Body of pancreas (tissue), 4 donors: ENCODE results near the gene CHTOP. TPM values are rescaled to one million over a fixed set of nuclear protein-coding genes. Genes with fewer than 3 reads are reported as not detected.

Source experiments
- ATAC-seq: fragments of 150-250 bp; one replicate; pipeline ENCODE4 v1.9.1; 2016
- DNase-seq, 4 donors: peaks; one replicate each; pipeline ENCODE4 v3.0.0-alpha.2; 2019
- H3K27ac ChIP-seq, 4 donors: fragments of 200-600 bp; sonication (generic); 1 replicate in 3 of 4; 2 replicates in 1 of 4; pipeline versions ENCODE4 v1.5.1 to v1.6.1; 2016 to 2019; ENCODE audit warnings: mild to moderate bottlenecking in 1 of 4, mixed read lengths in 1 of 4, moderate library complexity in 1 of 4
- H3K27me3 ChIP-seq, 2 donors: fragments of 200-600 bp; sonication (generic); one replicate each; pipeline ENCODE4 v1.6.0; 2016; ENCODE audit warnings: mild to moderate bottlenecking in 1 of 2
- H3K36me3 ChIP-seq, 2 donors: fragments of 200-600 bp; sonication (generic); replicated peaks in 1 of 2; 2 replicates each; pipeline ENCODE4 v1.5.1; 2016; ENCODE audit warnings: low read depth in 2 of 2; ENCODE audit not compliant: insufficient read depth in 1 of 2
- H3K4me1 ChIP-seq: fragments of 200-600 bp; sonication (generic); one replicate; pipeline ENCODE4 v1.6.0; 2016
- H3K4me3 ChIP-seq, 2 donors: fragments of 200-600 bp; sonication (generic); 1 replicate in 1 of 2; 2 replicates in 1 of 2; pipeline ENCODE4 v1.5.1; 2016 to 2019
- H3K9me3 ChIP-seq, 3 donors: fragments of 200-600 bp; sonication (generic); 1 replicate in 2 of 3; 2 replicates in 1 of 3; pipeline ENCODE4 v1.5.1; 2016
- POLR2A ChIP-seq, 3 donors: fragments of 450-650 bp; IDR thresholded peaks; one replicate each; pipeline ENCODE4 v1.6.1; 2016; ENCODE audit warnings: antibody characterized with exemption in 3 of 3, mild to moderate bottlenecking in 2 of 3
- WGBS, 2 donors: methylation state at CpG; one replicate each; pipeline ENCODE4 v1.1.5; 2017; 5-methylcytosine and 5-hydroxymethylcytosine counted together
- intact Hi-C: fragments of 100-400 bp; cut with DNase I; formaldehyde crosslinking; loops from one replicate; pipeline ENCODE4 v1.15.1; 2023
- total RNA-seq, 2 donors: library from RNA; depleted of rRNA; stranded (reverse); fragments of >200 nt; gene quantifications; one replicate each; pipeline ENCODE4 v1.1.0, GENCODE V29; 2016
- TF ChIP-seq, protein P1 (sequence below), 7 experiments: fragments of 450-650 bp in 4 of 7; fragments of 200-600 bp in 3 of 7; sonication (generic) in 3 of 7; IDR thresholded peaks; one replicate each; pipeline ENCODE4 v1.5.1; 2016 to 2019; ENCODE audit warnings: antibody characterized with exemption in 7 of 7

The CHTOP gene
- total RNA-seq, 2 donors from 2014 or later, result 62.3 to 68.0 TPM

DNA sequence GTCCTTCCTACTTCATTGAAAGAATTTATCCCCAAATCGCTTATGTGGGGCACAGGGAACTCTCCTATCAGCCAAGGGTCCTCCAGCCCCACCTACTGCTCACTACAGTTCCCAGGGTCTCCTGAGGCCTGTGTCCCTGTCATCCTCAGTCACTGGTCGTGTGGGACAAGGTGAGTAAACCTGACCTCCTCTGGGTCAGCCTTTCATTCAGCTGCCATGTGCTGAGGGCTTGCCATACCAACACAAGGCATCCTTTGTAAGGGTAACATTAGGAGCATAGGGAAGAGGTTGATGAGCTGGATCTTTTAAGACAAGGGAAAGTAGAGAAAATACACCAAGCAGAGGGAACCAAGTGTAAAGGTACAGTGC, 13.5 kb downstream of the CHTOP start:
- H3K4me3 ChIP-seq, result no peak overlapping the region
- WGBS, 2 donors, result 61 to 65% methylated on average over 2 of the region's 2 CpGs
- peaks cover 13 to 18% of the 10 kb centered on the region in 2 donors for H3K36me3 ChIP-seq
- intact Hi-C loops, result no loop called here
- DNase-seq (no peak), ATAC-seq (no peak)
- peaks cover 67% of the 10 kb centered on the region for H3K4me1 ChIP-seq
- no peaks in the 10 kb centered on the region for H3K9me3 ChIP-seq
- no peaks in the 10 kb centered on the region for H3K27me3 ChIP-seq
- H3K27ac ChIP-seq, result peak overlapping the region in 2 of 4 donors; percentile 36 to 83
- TF ChIP-seq POLR2A (IDR thresholded peaks at IDR 0.05), result no peak
- TF ChIP-seq, protein P1, sequence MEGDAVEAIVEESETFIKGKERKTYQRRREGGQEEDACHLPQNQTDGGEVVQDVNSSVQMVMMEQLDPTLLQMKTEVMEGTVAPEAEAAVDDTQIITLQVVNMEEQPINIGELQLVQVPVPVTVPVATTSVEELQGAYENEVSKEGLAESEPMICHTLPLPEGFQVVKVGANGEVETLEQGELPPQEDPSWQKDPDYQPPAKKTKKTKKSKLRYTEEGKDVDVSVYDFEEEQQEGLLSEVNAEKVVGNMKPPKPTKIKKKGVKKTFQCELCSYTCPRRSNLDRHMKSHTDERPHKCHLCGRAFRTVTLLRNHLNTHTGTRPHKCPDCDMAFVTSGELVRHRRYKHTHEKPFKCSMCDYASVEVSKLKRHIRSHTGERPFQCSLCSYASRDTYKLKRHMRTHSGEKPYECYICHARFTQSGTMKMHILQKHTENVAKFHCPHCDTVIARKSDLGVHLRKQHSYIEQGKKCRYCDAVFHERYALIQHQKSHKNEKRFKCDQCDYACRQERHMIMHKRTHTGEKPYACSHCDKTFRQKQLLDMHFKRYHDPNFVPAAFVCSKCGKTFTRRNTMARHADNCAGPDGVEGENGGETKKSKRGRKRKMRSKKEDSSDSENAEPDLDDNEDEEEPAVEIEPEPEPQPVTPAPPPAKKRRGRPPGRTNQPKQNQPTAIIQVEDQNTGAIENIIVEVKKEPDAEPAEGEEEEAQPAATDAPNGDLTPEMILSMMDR (IDR thresholded peaks at IDR 0.05), result no peak

DNA sequence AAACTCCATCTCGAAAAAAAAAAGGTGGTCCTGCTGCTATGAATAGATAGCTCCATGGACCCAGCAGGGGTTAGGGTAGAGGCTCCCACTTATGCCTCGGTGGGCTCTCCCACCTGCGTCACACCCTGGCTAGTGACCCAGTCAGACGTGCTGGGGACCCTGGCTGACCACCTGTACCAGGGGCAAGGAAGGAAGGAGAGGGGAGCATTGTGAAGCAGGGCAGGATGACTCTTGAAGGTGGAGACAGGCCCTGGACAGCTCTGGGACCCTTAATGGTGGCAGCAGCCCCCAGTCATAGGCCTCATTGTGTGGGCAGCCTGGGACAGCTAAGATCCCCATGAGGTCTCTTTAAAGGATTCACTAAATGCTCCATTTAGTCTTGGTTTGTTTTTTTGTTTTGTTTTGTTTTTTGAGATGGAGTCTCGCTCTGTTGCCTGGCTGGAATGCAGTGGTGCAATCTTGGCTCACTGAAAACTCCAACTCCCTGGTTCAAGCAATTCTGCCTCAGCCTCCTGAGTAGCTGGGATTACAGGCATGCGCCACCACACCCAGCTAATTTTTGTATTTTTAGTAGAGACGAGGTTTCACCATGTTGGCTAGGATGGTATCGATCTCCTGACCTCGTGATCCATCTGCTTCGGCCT, 14.3 kb downstream of the CHTOP start:
- intact Hi-C loops, result no loop called here
- DNase-seq (no peak), ATAC-seq (no peak)
- Histone ChIP-seq H3K27ac (peak overlapping the region in 3 of 4 donors; percentile 75 to 83 (median 81)), H3K27me3 (no peaks in the 10 kb centered on the region), H3K36me3 (peaks cover 11 to 13% of the 10 kb centered on the region in 2 donors), H3K4me1 (peaks cover 67% of the 10 kb centered on the region), H3K9me3 (no peaks in the 10 kb centered on the region), H3K4me3 (no peak overlapping the region)
- no peak for TF ChIP-seq POLR2A (IDR thresholded peaks at IDR 0.05)
- TF ChIP-seq, protein P1 (IDR thresholded peaks at IDR 0.05), result no peak
- WGBS, 2 donors, result 81 to 83% methylated on average over 10 of the region's 10 CpGs

DNA sequence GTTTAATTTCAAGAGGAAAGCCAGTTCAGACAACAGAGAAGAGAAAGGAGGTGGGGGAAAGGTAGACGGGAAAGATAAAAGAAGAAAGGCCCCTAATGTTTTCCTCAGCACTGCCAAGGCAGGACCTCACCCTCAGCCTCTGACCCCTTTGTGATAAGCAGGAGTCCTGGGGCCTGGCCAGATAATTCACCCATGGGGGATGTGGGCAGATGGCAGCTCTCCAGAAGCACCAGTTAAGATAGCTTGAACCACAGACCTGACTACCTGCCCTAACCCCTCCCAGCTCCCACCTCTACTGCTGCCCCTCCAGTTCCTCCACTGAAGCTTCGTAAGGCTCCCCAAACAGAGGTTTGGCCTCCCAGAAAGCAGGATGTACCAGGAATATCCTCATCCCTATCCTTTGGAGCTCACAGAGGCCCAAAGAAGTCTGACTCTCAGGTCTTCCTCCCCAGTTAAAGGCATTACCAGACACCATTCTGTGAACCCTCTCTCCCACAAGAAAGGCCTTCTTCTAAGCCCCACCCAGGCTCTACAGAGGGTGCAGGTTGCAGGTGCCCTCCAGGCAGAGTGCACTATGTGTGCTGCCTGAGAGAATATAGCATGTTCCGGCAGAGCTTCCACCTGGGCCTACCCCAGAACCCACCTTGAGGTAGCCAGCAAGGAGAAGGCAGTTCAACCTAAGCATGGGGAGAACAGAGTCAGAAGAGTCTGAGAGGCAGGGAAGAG, 15.4 kb downstream of the CHTOP start:
- H3K27ac ChIP-seq, result peak overlapping the region; percentile 75 to 83 (median 80)
- intact Hi-C loops, result no loop called here
- DNase-seq (peak in 3 of 4 donors; percentile 46 to 68 (median 63)), ATAC-seq (peak; percentile 12)
- H3K4me1 ChIP-seq, result peaks cover 61% of the 10 kb centered on the region
- TF ChIP-seq, protein P1 (IDR thresholded peaks at IDR 0.05), result no peak
- peak in 1 of 3 donors; percentile 5 for TF ChIP-seq POLR2A (IDR thresholded peaks at IDR 0.05)
- peaks cover 9 to 13% of the 10 kb centered on the region in 2 donors for H3K36me3 ChIP-seq
- no peaks in the 10 kb centered on the region for H3K9me3 ChIP-seq
- no peaks in the 10 kb centered on the region for H3K27me3 ChIP-seq
- 11 to 15% methylated on average over 3 of the region's 3 CpGs for WGBS, 2 donors
- H3K4me3 ChIP-seq, result no peak overlapping the region

DNA sequence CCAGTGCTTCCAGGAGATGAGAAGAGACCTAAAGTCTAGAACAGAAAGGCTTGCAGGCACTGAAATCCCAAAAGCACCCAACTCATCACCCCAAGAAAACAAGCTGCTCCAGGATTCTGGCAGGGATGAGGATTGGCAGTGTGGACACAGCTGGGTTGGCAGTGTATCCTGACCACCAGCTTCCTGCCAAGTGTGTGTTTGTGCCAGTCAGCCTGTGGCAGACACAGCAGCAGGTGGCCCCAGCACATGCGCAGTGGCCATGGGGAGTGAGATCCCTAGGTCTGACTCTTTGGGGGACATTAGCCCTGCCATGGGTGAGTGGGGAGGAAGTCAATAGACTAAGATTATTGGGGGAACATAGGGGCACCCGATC, 16.0 kb downstream of the CHTOP start:
- ATAC-seq (peak; percentile 93), DNase-seq (peak; percentile 92 to 97 (median 96))
- no peak overlapping the region for H3K4me3 ChIP-seq
- H3K4me1 ChIP-seq, result peaks cover 59% of the 10 kb centered on the region
- 26 to 42% methylated on average over 2 of the region's 2 CpGs for WGBS, 2 donors
- H3K36me3 ChIP-seq, result peaks cover 9 to 11% of the 10 kb centered on the region in 2 donors
- intact Hi-C loops, result no loop called here
- H3K27ac ChIP-seq, result peak overlapping the region; percentile 75 to 83 (median 80)
- TF ChIP-seq, protein P1 (IDR thresholded peaks at IDR 0.05), result no peak
- no peak for TF ChIP-seq POLR2A (IDR thresholded peaks at IDR 0.05)
- H3K9me3 ChIP-seq, result no peaks in the 10 kb centered on the region
- no peaks in the 10 kb centered on the region for H3K27me3 ChIP-seq
